Epithelial cell of alveolus of lung (primary cell): ENCODE measurements around the gene ITGB2. TPM values are rescaled to one million over a fixed set of nuclear protein-coding genes. Genes with fewer than 3 reads are reported as not detected.

Experiments used
- total RNA-seq: library from RNA; depleted of rRNA; stranded (reverse); fragments of >200 nt; gene quantifications from 2 replicates; pipeline ENCODE4 v1.2.1, GENCODE V29; 2015

The ITGB2 gene
- 0.26 and 1.2 TPM in 2 replicates for total RNA-seq

DNA sequence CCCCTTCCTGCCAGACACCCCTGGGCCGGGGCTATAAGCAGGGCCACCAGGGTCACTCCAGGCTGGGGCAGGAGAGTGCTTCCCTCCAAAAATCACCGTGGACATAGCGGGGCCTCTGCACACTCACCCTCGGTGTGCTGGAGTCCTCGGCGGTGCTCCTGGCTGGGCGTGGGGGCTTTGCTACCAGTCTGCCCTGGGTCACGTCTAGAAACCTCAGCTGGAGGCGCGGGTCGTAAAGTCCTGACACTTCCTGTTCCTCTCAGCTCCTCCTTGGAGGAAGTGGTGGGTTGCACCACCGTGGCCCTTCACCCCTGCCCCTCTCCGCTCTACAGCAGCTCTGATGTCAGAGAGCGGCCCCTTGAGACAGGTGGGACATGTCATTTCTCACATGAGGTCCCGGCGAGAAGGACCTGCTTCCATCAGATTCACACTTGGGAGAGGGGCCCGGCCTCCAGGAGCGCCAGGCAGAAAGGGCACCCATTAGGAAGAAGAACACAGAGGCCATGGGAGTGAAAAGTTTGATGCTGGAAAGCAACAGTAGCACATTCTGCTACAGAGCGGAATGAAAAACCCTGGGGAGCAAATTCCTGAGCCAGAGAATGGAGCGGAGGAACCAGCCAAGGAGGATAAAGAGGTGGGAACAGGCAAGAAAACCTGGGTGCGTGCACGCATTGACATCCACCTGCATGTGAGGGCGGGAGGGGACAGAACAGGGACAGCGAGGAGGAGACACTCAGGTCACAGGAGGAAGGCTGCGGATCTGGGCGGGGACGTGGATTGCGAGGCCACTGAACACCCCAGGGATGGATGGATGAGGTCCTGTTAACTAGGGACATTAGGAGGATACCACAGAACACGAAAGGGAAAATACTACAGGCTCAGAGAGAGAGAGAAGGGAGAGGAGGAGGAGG is at the start of gene ITGB2:
TSS of gene ITGB2 (minus strand) at position 206 of the 911 bp plus-strand sequence. CDS start 10,117 bp downstream, outside the sequence.

DNA sequence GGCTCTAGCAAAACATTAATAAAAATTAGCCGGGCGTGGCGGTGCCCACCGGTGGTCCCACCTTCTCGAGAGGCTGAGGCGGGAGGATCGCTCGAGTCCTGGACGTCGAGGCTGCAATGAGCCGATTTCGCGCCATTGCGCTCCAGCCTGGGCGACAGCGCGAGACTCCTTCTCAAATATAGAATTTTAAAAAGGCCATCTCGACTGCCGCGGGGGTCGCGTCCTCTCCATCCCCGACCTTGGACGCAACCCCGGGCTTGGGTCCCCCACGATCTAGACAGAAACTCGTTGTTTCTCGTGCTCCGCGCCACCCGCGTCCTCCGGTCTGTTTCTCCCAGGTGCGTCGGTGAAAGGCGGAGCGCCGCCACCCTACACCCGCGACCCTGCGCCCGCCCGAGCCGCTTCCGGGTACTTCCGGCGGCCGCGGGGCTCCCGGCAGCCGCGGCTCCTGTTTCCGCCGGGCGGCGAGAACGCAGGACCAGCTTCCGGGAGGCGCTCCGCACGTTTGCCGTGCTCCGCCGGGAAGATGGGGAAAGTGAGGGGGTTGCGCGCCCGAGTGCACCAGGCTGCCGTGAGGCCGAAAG is 18.9 kb upstream of the ITGB2 start, which contains the start of gene SLX9:
TSS of gene SLX9 (plus strand) at position 498 of the 584 bp plus-strand sequence. CDS start at position 527, 29 bp downstream.

DNA sequence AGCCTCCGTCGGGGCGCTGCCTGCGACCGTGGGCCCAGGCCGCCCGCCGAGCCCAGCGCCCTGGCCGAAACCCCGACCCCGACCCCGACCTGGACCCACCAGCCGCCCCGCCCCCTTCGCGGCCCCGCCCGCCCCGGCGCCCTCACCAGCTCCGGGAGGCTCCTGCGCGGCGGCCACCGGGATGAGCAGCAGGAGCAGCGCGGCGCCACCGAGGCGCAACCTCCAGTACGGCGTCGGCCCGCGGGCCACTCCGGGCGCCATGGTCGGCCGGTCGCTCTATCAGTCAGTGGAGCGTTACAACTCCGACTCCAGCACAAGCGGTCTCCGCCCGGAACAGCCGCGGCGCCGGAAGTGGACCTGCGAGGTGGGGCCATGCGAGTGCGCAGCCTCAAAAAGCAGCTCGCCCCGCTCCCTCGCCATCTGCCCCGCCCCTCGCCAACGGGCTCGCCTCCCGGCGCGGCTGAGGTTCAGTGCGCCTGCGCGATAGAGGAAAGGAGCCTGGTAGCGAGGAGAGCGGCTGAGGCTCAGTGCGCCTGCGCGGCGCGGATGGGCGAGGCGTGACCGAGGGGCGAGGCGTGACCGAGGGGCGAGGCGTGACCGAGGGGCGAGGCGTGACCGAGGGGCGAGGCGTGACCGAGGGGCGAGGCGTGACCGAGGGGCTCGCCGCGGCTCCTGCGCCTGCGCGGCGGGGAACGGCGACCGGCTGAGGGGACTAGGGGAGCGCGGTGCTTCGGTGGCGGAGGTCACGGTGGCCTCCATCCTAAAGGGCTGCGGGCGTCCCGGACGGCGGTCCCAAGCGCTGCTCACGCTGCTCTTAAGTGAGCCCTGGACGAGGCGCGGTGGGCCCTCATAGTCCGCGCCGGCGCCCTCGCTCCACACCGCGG is 47.1 kb downstream of the ITGB2 start, which contains the start of gene PTTG1IP:
TSS of gene PTTG1IP (minus strand) at position 335 of the 884 bp plus-strand sequence. CDS start at position 261, 74 bp downstream.

Other genes starting within 250 kb of the ITGB2 start
- gene KRTAP12-1, start 238.7 kb downstream of the ITGB2 start, total RNA-seq: not detected in 2 replicates
- not detected in 2 replicates for gene KRTAP10-12, start 223.7 kb downstream of the ITGB2 start, total RNA-seq
- gene TSPEAR, start 209.3 kb downstream of the ITGB2 start, total RNA-seq: not detected in 2 replicates
- gene UBE2G2, start 119.1 kb downstream of the ITGB2 start, total RNA-seq: 26.0 and 36.0 TPM in 2 replicates
- 71.9 and 80.0 TPM in 2 replicates for gene SUMO3, start 102.8 kb downstream of the ITGB2 start, total RNA-seq
- 221 and 345 TPM in 2 replicates for gene PTTG1IP, start 47.2 kb downstream of the ITGB2 start, total RNA-seq
- gene SLX9, start 19.1 kb upstream of the ITGB2 start, total RNA-seq: 15.5 and 19.1 TPM in 2 replicates
- 23.9 and 66.8 TPM in 2 replicates for gene ADARB1, start 153.7 kb upstream of the ITGB2 start, total RNA-seq